Measurements from ENCODE around the gene MCAM.

MCAM gene

DNA sequence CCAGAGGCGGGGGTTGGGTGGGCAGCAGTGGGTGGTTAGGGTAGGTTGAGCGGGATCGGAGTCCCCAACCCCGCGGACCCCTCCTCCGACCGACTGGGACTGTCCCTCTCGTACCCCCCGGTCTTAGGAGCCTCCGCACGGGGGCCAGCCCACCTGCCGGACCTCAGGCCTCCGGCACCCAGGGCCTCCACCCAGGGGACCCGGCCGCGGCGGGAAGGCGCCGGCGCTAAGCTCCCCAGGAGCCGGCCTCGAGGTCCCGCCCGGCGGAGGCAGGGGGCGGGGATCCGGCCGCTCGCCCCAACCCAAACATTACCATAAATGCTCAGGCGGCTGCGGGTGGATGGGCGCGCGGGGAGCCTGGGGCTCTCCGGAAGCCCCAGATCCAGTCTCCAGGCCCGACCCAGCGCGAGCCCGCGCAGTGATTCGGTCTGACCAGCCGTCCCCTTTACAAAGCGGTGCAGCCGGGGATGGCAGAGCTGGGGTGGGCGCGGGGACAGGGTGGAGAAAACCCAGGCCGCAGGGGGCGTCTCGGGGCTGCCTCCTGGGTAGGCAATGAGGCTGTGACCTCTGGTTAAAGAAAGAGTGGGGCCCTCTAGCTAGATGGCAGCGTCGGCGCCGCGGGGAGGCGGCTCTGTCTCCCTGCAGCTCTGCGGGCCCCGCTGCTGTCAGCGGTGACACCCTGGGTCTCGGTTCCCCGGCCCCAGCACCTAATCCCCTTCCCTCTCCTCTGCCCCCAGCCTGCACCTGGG lies 4.0 kb upstream of the MCAM start:
- Histone ChIP-seq H3K4me1 (ENCODE audit: insufficient read depth, low read length) (peaks cover 29% of the 10 kb centered on the region), H3K27ac (ENCODE audit: low read length) (peak overlapping the region; percentile 61), H3K36me3 (ENCODE audit: insufficient read depth, low read depth, low read length) (no peaks in the 10 kb centered on the region), H3K27me3 (ENCODE audit: insufficient read depth, low read length) (peaks cover 49% of the 10 kb centered on the region), H3K4me3 (ENCODE audit: low read length) (peak overlapping the region; percentile 71), H3K9ac (ENCODE audit: low read depth, low read length) (peak overlapping the region; percentile 77; the same call in 1 of the 2 replicates), H3K9me3 (ENCODE audit: insufficient read depth, low read depth, low read length) (no peaks in the 10 kb centered on the region)

DNA sequence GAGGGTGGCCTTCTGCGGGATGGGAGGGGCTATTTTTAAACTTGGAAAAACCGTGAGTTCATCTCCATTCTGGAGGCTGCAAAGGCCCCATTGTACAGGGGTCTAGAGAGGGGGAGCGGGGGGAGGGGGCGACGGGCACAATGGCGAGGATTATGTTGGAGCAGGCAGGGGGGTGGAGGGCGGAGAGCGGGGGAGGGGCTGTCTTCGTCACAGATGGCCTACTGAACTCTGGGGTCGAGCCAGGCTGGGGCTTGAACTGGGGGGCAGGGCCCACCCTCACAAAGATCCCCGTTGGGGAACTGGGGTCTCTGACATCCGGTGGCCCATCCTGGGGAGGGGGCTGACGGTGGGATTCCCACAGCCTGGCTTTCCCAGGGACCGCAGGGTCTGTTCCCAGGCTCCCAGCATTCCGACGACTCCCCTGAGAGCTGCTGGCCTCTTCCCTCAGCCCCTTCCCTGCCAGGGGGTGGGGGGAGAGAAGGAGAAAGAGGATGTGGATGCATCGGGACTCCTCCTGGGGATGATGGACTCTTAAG lies 3.4 kb upstream of the MCAM start:
- Histone ChIP-seq H3K4me1 (ENCODE audit: insufficient read depth, low read length) (peaks cover 29% of the 10 kb centered on the region), H3K4me3 (ENCODE audit: low read length) (peak overlapping the region; percentile 71), H3K27me3 (ENCODE audit: insufficient read depth, low read length) (peaks cover 55% of the 10 kb centered on the region), H3K36me3 (ENCODE audit: insufficient read depth, low read depth, low read length) (no peaks in the 10 kb centered on the region), H3K27ac (ENCODE audit: low read length) (no peak overlapping the region), H3K9me3 (ENCODE audit: insufficient read depth, low read depth, low read length) (no peaks in the 10 kb centered on the region), H3K9ac (ENCODE audit: low read depth, low read length) (peak overlapping the region; percentile 77; the same call in 1 of the 2 replicates)

DNA sequence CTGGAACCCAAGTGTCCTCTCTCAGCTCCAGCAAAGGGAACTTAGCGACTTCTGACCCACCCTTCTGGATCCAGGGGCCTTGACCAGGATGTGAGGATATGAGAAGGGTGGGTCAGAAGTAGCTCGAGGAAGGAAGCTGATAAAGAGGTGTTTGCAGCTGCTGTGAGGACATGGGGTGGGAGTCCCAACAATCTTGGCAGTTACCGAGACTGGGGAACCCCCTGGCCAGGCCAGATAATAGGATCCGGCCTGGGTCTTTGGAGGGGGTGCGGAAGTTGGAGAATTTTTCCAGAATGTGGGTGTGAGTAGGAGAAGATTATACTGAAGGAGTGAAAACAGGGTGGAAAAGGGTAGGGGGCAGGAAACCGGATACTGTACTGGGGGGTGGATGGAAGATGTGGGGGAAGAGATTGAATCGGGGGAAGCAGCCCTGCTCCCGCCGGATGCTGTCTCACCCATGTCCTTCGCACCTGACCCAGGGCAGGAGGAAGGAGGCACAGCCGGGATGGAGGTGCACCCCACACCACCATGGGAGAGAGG lies 2.8 kb upstream of the MCAM start:
- peaks cover 61% of the 10 kb centered on the region for H3K27me3 ChIP-seq (ENCODE audit: insufficient read depth, low read length)
- no peak overlapping the region for H3K27ac ChIP-seq (ENCODE audit: low read length)
- H3K4me3 ChIP-seq (ENCODE audit: low read length): no peak overlapping the region; the same call in 1 of the 2 replicates
- peak overlapping the region; percentile 35; the same call in 1 of the 2 replicates for H3K9ac ChIP-seq (ENCODE audit: low read depth, low read length)
- no peaks in the 10 kb centered on the region for H3K9me3 ChIP-seq (ENCODE audit: insufficient read depth, low read depth, low read length)
- peaks cover 29% of the 10 kb centered on the region for H3K4me1 ChIP-seq (ENCODE audit: insufficient read depth, low read length)
- no peaks in the 10 kb centered on the region for H3K36me3 ChIP-seq (ENCODE audit: insufficient read depth, low read depth, low read length)

DNA sequence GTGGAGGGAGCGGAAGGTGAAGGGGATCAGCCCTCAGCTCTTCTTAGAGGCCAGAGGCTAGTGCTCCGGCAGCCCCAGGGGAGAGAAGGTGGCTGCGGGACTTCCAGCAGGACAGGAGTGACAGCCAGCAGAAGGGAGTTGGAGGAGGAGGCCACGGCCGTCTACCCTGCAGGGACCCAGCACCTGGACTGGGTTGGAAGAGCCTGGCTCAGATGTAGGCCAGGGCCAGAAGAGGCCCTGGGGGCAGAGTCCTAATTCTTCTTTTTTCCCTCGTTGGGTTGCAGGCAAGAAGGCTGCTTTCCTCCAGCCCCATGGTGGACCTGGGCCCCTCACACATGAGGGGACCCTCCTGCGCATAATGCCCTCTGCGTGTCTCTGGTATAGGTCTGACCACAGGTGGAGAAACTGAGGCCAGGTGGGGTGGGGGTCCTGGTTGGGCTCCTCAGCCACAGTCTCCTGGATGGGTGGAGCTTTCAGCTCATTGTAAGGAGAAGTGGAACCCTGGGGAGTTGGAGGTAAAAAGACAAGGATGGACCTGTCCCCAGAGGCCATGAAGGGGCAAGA lies 2.3 kb upstream of the MCAM start:
- H3K27me3 ChIP-seq (ENCODE audit: insufficient read depth, low read length): peaks cover 66% of the 10 kb centered on the region
- H3K36me3 ChIP-seq (ENCODE audit: insufficient read depth, low read depth, low read length): no peaks in the 10 kb centered on the region
- H3K27ac ChIP-seq (ENCODE audit: low read length): no peak overlapping the region
- peaks cover 29% of the 10 kb centered on the region for H3K4me1 ChIP-seq (ENCODE audit: insufficient read depth, low read length)
- no peak overlapping the region for H3K4me3 ChIP-seq (ENCODE audit: low read length)
- no peaks in the 10 kb centered on the region for H3K9me3 ChIP-seq (ENCODE audit: insufficient read depth, low read depth, low read length)
- H3K9ac ChIP-seq (ENCODE audit: low read depth, low read length): no peak overlapping the region

DNA sequence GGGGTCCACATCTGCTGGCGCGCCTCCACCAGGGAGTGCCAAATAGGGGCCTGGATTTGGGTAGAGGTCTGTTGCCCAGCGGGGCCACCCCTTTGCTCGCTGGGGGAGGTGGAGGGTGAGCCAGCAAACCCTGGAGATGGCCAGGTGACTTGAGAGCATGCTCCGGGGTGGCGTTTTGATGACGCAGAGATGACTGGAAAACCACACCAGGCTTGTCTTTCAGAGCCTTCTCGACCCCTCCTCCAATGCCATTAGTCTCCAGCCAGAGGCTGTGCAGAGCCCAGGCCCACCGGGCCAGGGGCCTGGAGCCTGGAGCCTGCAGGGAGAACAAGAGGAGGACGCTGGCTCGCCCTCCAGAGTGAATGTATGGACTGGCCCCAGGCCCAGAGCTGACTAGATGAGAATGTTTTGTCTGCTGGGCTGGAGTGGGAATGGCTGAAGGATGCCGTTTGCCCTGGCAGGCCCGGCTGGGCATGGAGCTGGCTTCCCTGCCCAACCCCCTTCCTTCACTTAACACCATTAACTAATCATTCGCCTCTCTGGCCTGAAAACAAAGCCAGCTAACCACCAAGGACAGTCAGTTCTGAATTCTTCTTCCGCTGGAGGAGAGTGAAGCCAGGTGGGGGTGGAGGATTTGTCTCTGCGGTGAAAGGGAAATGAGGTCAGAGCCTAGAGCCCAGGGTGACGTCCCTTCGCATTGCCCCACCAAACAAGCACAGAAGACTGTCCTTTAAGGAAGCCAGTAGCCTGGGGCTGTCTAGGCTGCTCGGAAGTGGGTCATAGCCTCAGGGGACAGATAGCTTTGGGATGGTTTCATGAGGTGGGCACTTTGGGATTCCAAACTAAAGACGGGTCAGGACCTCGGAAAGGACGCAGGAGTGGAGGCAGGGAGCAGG lies 1.6 kb upstream of the MCAM start:
- Histone ChIP-seq H3K9ac (ENCODE audit: low read depth, low read length) (no peak overlapping the region), H3K9me3 (ENCODE audit: insufficient read depth, low read depth, low read length) (no peaks in the 10 kb centered on the region), H3K27ac (ENCODE audit: low read length) (no peak overlapping the region), H3K4me1 (ENCODE audit: insufficient read depth, low read length) (peaks cover 29% of the 10 kb centered on the region), H3K4me3 (ENCODE audit: low read length) (no peak overlapping the region), H3K27me3 (ENCODE audit: insufficient read depth, low read length) (peaks cover 68% of the 10 kb centered on the region), H3K36me3 (ENCODE audit: insufficient read depth, low read depth, low read length) (no peaks in the 10 kb centered on the region)

DNA sequence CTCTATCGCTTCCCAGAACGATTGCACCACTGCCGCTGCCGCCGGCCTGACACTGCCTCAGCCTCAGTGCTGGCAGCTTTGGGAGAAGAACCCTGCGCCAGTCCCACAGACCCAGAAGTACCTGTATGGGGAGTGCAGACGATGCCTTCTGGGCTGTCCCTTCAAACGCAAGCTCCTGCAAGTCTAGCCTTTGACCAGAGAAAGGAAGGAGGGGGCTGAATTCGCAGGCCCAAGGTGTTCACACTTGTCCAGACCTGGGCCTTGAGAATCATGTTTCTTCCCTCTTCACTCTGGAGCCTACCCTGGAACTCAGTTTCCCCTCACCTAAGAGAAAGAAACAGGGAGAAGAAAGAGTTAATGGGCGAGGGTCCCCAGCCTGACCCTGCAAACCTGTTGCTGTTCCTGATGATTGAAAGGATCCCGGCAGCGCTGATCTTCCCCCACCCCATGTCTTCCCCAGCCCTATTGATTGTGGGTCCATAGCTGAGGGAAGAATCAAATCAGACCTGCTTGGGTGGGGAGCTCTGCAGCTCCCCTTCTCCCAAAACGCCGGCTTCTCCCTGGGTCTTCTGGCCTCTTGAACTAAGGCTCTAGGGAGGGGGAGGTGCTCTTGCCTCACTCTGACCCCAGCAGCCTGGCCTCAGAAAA lies 786 bp upstream of the MCAM start:
- Histone ChIP-seq H3K27ac (ENCODE audit: low read length) (no peak overlapping the region), H3K9me3 (ENCODE audit: insufficient read depth, low read depth, low read length) (no peaks in the 10 kb centered on the region), H3K4me3 (ENCODE audit: low read length) (peak overlapping the region; percentile 58), H3K9ac (ENCODE audit: low read depth, low read length) (no peak overlapping the region), H3K36me3 (ENCODE audit: insufficient read depth, low read depth, low read length) (no peaks in the 10 kb centered on the region), H3K4me1 (ENCODE audit: insufficient read depth, low read length) (peaks cover 29% of the 10 kb centered on the region), H3K27me3 (ENCODE audit: insufficient read depth, low read length) (peaks cover 68% of the 10 kb centered on the region)

DNA sequence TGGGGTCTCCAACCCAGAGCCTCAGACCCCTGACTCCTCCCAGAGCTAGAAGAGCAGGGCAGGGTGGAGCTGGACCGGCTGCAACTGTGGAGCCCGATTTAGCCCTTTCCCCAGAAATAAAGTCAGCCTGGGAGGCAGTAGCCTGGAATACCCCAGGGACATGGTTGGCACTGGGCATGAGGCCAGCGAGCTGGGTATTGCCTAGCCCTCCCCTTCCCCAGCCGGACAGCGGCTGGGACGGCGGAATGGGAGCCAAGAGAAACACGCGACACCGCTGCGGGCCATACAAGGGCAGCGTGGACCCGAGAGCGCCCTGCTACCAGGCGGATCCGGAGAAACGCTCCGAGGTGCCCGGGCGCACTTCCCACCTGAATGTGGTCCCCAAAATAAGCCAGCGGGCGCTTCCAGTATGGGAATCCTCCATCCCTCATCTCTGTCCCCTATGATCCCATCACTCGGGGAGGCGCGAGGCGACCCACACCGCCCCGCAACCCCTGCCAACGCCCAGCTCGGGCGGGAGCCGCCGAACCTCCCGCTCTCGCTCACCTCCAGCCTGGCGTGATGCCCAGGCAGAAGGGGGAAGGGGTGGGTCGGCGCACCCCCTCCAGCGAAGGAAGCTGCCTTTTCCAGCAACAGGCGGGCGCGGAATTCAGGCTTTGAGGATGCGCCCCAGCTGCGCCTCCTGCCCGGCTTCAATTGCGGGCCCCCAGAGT lies 758 bp downstream of the MCAM start:
- peak overlapping the region; percentile 69 for H3K4me3 ChIP-seq (ENCODE audit: low read length)
- H3K27ac ChIP-seq (ENCODE audit: low read length): no peak overlapping the region
- H3K9ac ChIP-seq (ENCODE audit: low read depth, low read length): peak overlapping the region; percentile 41; the same call in 1 of the 2 replicates
- H3K27me3 ChIP-seq (ENCODE audit: insufficient read depth, low read length): peaks cover 64% of the 10 kb centered on the region
- no peaks in the 10 kb centered on the region for H3K9me3 ChIP-seq (ENCODE audit: insufficient read depth, low read depth, low read length)
- H3K36me3 ChIP-seq (ENCODE audit: insufficient read depth, low read depth, low read length): no peaks in the 10 kb centered on the region
- H3K4me1 ChIP-seq (ENCODE audit: insufficient read depth, low read length): peaks cover 29% of the 10 kb centered on the region

DNA sequence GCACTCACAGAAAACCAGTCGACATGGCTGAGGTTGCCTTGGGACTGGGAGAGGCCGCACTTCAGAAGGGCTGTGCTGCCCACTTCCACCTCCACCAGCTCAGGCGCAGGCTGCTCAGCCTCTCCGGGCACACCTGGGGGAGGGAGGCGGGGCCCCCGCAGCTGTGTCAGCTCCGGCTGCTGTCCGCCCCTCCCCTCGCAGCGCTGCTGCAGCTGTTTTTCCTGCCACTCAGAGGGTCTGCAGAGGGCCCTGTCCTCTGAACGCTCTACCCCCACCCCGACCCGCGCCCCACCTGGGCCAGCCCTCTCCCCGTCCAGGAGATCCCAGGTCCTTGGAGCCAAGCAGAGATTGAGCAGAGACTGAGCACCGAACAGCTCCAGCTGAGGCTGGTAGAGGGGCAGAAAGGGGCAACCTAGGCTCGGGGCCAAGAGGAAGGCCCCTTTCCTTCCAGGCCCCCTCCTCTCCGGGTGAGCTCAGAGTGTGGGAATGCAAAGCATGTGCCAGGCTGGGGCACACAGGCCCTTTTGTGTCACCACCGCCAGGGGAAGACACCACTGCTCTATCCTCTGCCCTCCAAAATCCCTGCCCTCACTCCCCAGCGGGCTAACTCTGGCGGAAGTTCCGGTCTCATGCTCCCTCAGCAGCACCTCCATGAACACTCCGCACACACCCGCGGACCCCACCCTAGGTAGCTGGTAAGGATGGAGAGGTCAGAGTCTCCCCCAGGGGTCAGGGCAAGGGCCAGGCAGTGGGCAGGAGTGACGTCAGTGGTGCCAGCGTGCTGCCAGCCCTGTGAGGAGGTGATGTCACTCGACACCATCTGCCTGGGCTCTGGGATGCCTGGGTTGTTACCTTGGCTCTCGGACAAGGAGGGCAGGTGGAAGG lies 1.6 kb downstream of the MCAM start:
- Histone ChIP-seq H3K9ac (ENCODE audit: low read depth, low read length) (peak overlapping the region; percentile 41; the same call in 1 of the 2 replicates), H3K4me1 (ENCODE audit: insufficient read depth, low read length) (peaks cover 27% of the 10 kb centered on the region), H3K4me3 (ENCODE audit: low read length) (peak overlapping the region; percentile 69), H3K27me3 (ENCODE audit: insufficient read depth, low read length) (peaks cover 61% of the 10 kb centered on the region), H3K36me3 (ENCODE audit: insufficient read depth, low read depth, low read length) (no peaks in the 10 kb centered on the region), H3K9me3 (ENCODE audit: insufficient read depth, low read depth, low read length) (no peaks in the 10 kb centered on the region), H3K27ac (ENCODE audit: low read length) (no peak overlapping the region)

DNA sequence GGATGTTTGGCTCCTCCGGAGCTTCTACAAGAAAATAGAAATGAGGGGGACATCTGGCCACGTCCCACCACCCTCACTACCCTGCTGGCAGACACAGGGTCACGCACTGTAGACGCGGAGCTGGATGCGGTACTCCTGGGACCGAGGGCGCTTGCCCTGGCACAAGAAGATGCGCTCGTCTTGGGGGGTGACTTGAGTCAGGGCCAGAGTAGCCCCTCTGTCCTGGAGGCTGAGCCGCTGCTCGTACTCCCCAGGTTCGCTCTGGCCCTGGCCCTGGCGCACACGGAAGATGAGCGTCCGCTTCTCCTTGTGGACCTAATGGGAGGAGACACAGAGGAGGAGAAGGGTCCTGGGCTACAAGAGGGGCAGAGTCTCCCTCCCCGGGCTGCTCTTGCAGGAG lies 2.2 kb downstream of the MCAM start:
- Histone ChIP-seq H3K9ac (ENCODE audit: low read depth, low read length) (no peak overlapping the region), H3K4me3 (ENCODE audit: low read length) (peak overlapping the region; percentile 69), H3K27me3 (ENCODE audit: insufficient read depth, low read length) (peaks cover 56% of the 10 kb centered on the region), H3K36me3 (ENCODE audit: insufficient read depth, low read depth, low read length) (no peaks in the 10 kb centered on the region), H3K27ac (ENCODE audit: low read length) (no peak overlapping the region), H3K9me3 (ENCODE audit: insufficient read depth, low read depth, low read length) (no peaks in the 10 kb centered on the region), H3K4me1 (ENCODE audit: insufficient read depth, low read length) (peaks cover 23% of the 10 kb centered on the region)

DNA sequence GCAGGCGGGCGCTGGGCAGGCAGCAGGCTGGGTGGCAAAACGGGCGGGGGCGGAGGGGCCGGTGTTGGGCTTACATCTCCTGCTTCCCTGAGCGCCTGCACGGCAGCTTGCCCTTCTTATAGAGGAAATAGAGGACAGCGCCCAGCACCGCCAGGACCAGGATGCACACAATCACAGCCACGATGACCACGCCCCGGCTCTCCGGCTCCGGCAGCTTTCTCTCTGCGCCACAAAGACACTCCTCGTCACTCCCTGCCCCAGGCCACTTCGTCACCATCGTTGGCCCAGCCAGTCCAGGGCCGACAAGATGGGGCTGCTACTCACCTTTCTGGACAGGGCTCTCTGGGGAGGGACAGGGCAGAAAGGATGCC lies 6.3 kb downstream of the MCAM start:
- Histone ChIP-seq H3K9ac (ENCODE audit: low read depth, low read length) (no peak overlapping the region), H3K4me3 (ENCODE audit: low read length) (no peak overlapping the region), H3K27ac (ENCODE audit: low read length) (no peak overlapping the region), H3K9me3 (ENCODE audit: insufficient read depth, low read depth, low read length) (no peaks in the 10 kb centered on the region), H3K27me3 (ENCODE audit: insufficient read depth, low read length) (peaks cover 17% of the 10 kb centered on the region), H3K36me3 (ENCODE audit: insufficient read depth, low read depth, low read length) (peaks cover 22% of the 10 kb centered on the region), H3K4me1 (ENCODE audit: insufficient read depth, low read length) (peaks cover 5% of the 10 kb centered on the region; the same call in 1 of the 2 replicates)

All from iPS-20b (cell line).